GM21717 (cell line): ENCODE results near the gene ANKMY1.

Experiments
- ATAC-seq: cut with Tn5 transposase; IDR thresholded peaks from one replicate; pipeline ENCODE4 v1.9.1; 2021; ENCODE audit warnings: mild to moderate bottlenecking, moderate library complexity; ENCODE audit not compliant: unreplicated experiment

ANKMY1 gene

GRCh38 chr2:240557808-240558207 is at the start of gene ANKMY1:
TSS of gene ANKMY1 (minus strand) at chr2:240557988. CDS start at chr2:240557335, 653 bp downstream.
- ATAC-seq = no peak

DNA sequence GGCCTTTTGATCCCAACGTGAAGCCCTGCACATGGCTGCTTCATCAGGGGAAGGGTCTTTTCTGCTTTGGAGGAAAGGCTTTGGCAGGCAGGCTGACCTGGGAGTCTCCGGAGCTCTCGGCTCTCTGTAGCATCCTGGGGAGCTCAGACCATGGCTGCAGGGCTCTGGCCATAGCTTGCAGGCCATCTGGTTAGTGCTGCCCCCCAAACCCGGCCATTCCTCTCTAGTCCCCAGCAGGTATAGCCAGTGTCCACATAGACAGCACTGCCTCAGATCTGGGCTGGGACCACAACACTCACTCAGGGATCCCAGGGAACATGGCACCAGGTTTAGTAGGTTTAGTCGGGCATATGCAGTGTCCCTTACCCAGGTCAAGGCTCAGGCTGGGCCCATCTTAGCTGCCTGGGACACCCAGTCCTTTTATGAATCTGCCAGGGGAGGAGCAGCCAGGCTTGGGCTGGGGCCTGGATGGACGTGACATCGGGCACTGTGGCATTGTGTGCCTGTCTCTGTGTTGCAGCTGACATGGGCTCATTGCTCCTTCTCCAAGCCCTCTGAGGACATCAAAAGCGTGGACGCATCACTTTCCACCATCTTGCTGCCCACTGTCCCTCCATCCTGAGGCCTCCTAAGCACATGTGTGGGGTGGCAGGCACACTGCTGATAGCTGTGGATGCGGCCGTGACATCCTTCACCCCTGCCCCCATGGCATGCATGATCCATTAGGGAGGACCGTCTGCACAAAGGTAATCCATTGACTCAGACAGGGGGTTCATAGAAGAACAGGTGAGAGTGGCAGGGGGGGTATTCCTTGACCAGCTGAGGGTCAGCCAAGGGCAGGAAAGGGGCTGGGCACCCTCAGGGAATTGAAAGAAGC is 48.3 kb upstream of the ANKMY1 start:
- no peak for ATAC-seq

DNA sequence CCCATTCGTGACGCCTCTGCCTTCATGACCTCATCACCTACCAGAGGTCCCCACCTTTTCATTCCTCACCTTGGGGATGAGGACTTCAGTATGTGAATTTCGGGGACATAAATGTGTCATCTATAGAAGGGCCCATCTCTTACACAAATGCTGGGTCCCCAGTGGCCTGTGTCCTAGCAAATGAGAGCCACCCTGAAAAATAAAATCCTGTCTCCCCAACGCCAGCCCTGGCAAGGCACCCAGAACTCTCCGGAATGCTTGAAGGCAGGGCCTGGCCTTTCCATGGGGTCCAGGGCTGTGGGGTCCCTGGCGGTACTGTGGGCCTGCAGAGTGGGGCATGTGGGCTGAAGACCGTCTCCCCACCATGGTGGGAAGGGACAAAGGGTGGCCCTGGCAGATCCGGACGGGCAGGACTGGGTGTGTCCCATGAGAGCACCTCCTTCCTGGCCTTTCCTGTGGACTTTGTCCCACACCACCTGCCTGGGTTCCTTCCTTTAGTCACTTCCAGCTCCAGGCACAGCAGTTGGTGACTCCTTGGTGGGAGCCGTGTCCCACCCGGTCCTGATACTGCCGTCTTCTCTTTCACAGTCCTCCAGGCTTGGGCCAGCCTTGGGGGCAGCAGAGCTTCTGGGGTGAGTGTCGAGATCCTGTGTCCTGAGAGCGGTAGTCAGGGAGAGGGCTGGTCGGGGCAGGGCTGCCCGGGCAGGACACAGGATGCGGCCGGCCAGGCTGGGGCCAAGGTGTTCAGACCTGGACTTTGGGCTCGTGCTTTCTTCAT is 47.3 kb upstream of the ANKMY1 start:
- no peak for ATAC-seq

GRCh38 chr2:240604291-240604938 is 46.6 kb upstream of the ANKMY1 start:
- no peak for ATAC-seq

- no peak for ATAC-seq
Measured at GRCh38 chr2:240603846-240604245, 46.1 kb upstream of the ANKMY1 start.

DNA sequence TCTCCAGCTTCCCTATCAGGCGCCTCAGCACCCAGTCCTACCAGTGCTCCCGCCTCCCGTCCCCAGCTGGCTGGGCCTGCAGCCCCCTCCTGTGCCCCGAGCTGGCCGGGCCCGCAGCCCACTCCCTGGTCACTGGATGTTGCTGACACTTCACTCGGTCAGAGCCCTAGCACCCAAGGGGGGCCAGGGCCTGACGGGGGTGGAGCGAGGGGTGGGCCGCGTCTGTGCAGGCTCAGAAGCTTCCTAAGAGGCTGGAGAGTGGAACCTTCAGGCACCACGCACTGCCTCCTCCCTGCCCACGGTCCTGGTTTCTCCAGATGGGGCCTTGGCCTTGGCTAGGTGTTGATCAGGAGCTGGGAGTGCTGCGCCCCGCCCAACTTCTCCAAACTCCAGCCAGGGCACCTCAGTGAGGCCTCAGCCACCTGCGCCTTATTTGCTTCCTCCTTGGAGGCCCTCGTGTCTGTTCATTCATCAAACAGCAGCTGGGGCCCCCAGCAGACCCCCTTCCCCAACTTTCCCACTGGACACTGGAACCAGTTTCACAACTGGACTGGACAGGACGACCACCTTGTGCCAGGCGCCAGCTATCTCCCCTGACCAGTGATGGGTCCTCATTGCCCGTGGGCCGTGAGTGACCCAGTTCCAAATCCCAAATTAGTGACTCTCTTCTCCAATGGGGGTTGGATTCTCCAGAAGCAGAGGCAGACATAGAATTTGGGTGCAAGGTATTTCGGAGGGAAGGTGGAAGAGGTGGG is 45.5 kb upstream of the ANKMY1 start:
- no peak for ATAC-seq

- ATAC-seq = no peak
Measured at GRCh38 chr2:240602266-240603050, 44.7 kb upstream of the ANKMY1 start.

- ATAC-seq = no peak
Measured at GRCh38 chr2:240601831-240602160, 44.0 kb upstream of the ANKMY1 start.

- no peak for ATAC-seq
Measured at GRCh38 chr2:240601061-240601830, 43.5 kb upstream of the ANKMY1 start.

DNA sequence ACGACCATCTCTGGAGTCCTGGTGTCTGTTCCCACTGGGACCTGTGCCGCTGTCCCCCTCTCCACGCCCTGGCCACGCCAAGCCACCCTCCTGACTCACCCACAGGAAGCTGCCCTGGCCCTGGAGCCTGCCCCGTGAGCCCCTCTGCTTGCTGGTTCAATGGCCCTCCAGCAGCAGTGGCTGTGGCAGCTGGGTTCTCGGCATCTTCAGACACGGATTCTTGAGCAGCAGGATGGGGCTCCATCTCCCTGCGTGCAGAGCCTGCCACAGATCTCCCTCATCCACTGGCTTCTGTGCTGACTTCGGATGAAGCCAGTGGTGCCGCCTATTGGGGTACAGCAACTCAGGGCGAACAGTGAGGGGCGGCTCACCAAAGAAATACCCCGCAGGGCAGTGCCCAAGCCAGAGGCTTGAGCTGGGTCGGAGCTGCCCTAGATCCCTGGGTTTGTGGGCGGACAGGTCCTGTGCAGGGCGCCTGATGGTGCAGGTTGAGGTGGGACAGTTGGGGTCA is 42.7 kb upstream of the ANKMY1 start:
- ATAC-seq = no peak

- ATAC-seq = no peak
Measured at GRCh38 chr2:240599141-240599583, 41.4 kb upstream of the ANKMY1 start.

DNA sequence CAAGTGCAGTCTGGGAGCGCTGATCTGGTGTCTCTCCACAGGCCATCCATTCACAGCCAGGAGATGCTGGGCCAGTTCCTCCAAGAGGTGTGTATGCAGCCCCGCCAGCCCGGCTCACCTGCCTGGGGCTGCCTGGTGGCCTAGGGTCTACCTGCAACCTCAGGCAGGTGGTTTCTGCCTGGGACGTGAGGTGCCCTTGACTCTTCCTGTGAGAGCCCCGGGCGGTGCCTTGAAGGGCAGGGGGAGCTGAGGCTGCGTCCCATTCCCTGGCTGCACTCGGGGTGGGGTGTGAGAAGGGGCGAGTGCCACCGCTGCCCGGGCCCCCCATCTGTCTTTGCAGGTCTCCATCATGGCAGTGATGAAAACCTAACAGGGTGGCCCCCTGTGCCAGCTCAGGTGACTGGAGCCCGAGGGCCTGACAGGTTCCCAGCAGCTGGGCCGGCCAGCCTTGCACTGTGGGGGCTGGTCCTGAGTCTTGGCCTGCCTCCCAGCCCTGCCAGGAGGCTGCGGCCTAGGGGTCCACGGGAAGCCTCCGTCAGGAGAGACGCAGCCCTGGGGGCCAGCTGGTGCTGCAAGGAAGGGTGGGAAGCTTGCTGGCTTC is 40.6 kb upstream of the ANKMY1 start:
- no peak for ATAC-seq

GRCh38 chr2:240597419-240598181 is 39.8 kb upstream of the ANKMY1 start:
- no peak for ATAC-seq

GRCh38 chr2:240597054-240597418 is 39.2 kb upstream of the ANKMY1 start:
- no peak for ATAC-seq

GRCh38 chr2:240596491-240596931 is 38.7 kb upstream of the ANKMY1 start:
- ATAC-seq = no peak

- no peak for ATAC-seq
Measured at GRCh38 chr2:240596080-240596460, 38.3 kb upstream of the ANKMY1 start.

GRCh38 chr2:240595381-240596079 is 37.7 kb upstream of the ANKMY1 start:
- ATAC-seq = no peak
